Measurements from ENCODE around the gene ZNF419.
"Not testable (repeated sequence)": the region's sequence is repeated elsewhere in the genome, so short reads cannot be mapped to it uniquely, and the experiment has no call there.

ZNF419 gene

GRCh38 chr19:57500400-57500799, 12.8 kb downstream of the ZNF419 start:
- Mint-ChIP-seq H3K36me3 (peaks cover 53% of the 10 kb centered on the region), H3K4me3 (peak overlapping the region; percentile 74), H3K27ac (peak overlapping the region; percentile 83), H3K4me1 (peaks cover 19% of the 10 kb centered on the region), H3K9me3 (peaks cover 56% of the 10 kb centered on the region)
- CTCF ChIA-PET, H3K27me3 Mint-ChIP-seq, DNase-seq: not testable (repeated sequence)

DNA sequence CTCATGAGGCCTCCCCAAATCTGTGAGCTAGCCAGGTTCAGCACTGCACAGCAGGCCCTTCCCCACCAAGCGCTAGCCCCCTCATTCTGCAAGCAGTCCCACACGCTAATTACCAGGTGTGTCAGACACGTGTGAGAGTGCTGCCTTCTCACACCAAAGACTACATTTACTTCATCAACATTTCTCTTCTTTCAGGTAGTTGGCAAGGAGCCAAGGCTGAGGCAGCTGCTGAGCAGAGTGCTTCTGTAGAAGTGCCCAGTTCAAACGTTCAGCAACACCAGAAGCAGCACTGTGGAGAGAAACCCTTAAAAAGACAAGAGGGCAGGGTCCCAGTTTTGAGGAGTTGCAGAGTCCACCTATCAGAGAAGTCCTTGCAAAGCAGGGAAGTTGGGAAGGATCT, 18.6 kb downstream of the ZNF419 start:
- H3K9me3 Mint-ChIP-seq, result peaks cover 63% of the 10 kb centered on the region
- peaks cover 80% of the 10 kb centered on the region for H3K36me3 Mint-ChIP-seq
- H3K27ac Mint-ChIP-seq, result no peak overlapping the region
- no peak for DNase-seq
- no peak overlapping the region for H3K4me3 Mint-ChIP-seq
- peaks cover 5% of the 10 kb centered on the region for H3K4me1 Mint-ChIP-seq
- no peaks in the 10 kb centered on the region for H3K27me3 Mint-ChIP-seq
- CTCF ChIA-PET, result no interaction called here

DNA sequence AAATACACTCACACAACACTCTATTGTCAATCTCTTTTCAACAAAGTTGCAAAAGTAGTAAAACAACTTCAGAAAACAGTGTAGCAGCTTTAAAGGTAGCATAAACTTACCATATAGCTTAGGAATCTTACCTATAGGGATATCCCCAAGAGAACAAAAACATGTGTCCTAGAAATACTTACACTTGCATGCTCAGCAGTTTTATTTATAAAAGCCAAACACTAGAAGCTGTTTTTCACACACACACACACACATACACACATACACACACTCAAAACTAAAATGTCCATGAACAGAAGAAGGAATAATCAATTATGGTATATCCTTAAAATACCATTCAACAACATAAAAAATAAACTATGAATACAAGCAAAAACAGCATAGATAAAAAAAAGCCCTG, 23.9 kb downstream of the ZNF419 start:
- Mint-ChIP-seq H3K4me1 (no peaks in the 10 kb centered on the region), H3K4me3 (no peak overlapping the region), H3K27ac (no peak overlapping the region), H3K36me3 (peaks cover 61% of the 10 kb centered on the region), H3K9me3 (peaks cover 65% of the 10 kb centered on the region), H3K27me3 (no peaks in the 10 kb centered on the region)
- CTCF ChIA-PET, result no interaction called here
- no peak for DNase-seq

- Mint-ChIP-seq H3K4me3 (no peak overlapping the region), H3K36me3 (peaks cover 52% of the 10 kb centered on the region), H3K4me1 (no peaks in the 10 kb centered on the region), H3K9me3 (peaks cover 63% of the 10 kb centered on the region), H3K27ac (no peak overlapping the region), H3K27me3 (no peaks in the 10 kb centered on the region)
- DNase-seq, result no peak
- CTCF ChIA-PET, result no interaction called here
Observed at GRCh38 chr19:57512845-57513244, 25.3 kb downstream of the ZNF419 start.

DNA sequence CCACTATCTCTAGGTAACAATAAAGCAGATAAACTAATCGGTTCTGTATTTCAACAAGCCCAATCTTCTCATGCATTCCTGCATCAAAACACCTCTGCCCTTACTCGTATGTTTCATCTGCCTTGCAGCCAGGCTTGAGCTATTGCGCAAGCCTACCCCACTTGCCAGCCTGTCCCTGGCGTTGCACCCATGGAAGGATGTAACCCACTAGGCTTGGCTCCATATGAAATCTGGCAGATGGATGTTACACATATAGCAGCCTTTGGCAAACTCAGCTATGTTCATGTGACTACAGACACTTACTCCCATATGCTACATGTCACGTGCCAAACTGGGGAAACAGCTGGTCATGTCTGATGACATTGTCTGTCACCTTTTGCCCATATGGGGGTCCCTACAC, 27.7 kb downstream of the ZNF419 start:
- H3K36me3 Mint-ChIP-seq, result peaks cover 32% of the 10 kb centered on the region
- CTCF ChIA-PET, result no interaction called here

GRCh38 chr19:57518021-57518420, 30.5 kb downstream of the ZNF419 start:
- Mint-ChIP-seq H3K9me3 (peaks cover 52% of the 10 kb centered on the region), H3K36me3 (peaks cover 23% of the 10 kb centered on the region)
- H3K4me1 Mint-ChIP-seq, H3K27me3 Mint-ChIP-seq, CTCF ChIA-PET, H3K27ac Mint-ChIP-seq, DNase-seq, H3K4me3 Mint-ChIP-seq: not testable (repeated sequence)

More for the DNA sequence above, 27.7 kb downstream of the ZNF419 start:
- Mint-ChIP-seq H3K27ac (no peak overlapping the region), H3K9me3 (peaks cover 59% of the 10 kb centered on the region), H3K4me1 (no peaks in the 10 kb centered on the region), H3K4me3 (no peak overlapping the region), H3K27me3 (no peaks in the 10 kb centered on the region)
- DNase-seq, result no peak

- H3K4me3 Mint-ChIP-seq, result peak within 1 kb of the TSS; percentile 91
- H3K9me3 Mint-ChIP-seq, result peaks cover 48% of the 10 kb centered on the region
- peaks cover 27% of the 10 kb centered on the region for H3K4me1 Mint-ChIP-seq
- no peaks in the 10 kb centered on the region for H3K27me3 Mint-ChIP-seq
- H3K27ac Mint-ChIP-seq, result peak within 1 kb of the TSS; percentile 93
- CTCF ChIA-PET, result interaction anchor here (1.0 kb wide), 1 partner anchor 9 kb away, joined by 3 read pairs; no protein-coding TSS in a partner anchor
- peak; percentile 93 for DNase-seq
- H3K36me3 Mint-ChIP-seq, result peaks cover 45% of the 10 kb centered on the region
Observed at GRCh38 chr19:57527136-57527881, 39.8 kb downstream of the ZNF419 start, which contains the start of gene ZNF549. TSS of gene ZNF549 (plus strand) at chr19:57527356. CDS start at chr19:57527574, 218 bp downstream.

DNA sequence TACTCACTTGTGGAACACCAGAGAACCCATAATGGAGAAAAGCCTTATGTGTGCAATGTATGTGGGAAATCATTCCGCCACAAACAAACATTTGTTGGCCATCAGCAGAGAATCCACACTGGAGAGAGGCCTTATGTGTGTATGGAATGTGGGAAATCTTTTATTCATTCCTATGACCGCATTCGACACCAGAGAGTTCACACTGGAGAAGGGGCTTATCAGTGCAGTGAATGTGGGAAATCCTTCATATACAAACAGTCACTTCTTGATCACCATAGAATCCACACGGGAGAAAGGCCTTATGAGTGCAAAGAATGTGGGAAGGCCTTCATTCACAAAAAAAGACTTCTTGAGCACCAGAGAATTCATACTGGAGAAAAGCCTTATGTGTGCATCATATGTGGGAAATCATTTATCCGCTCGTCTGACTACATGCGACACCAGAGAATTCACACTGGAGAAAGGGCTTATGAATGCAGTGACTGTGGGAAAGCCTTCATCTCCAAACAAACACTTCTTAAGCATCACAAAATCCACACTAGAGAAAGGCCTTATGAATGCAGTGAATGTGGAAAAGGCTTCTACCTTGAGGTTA, 50.5 kb downstream of the ZNF419 start:
- no peak for DNase-seq
- CTCF ChIA-PET, result no interaction called here
- H3K4me3 Mint-ChIP-seq, result no peak overlapping the region
- H3K27me3 Mint-ChIP-seq, result no peaks in the 10 kb centered on the region
- H3K4me1 Mint-ChIP-seq, result no peaks in the 10 kb centered on the region
- H3K36me3 Mint-ChIP-seq, result peaks cover 93% of the 10 kb centered on the region
- H3K9me3 Mint-ChIP-seq, result peaks cover 83% of the 10 kb centered on the region
- no peak overlapping the region for H3K27ac Mint-ChIP-seq
